ENCODE measurements around the gene FBLIM1. TPM values are rescaled to one million over a fixed set of nuclear protein-coding genes. Genes with fewer than 3 reads are reported as not detected.
"Not testable (repeated sequence)": the region's sequence is repeated elsewhere in the genome, so short reads cannot be mapped to it uniquely, and the experiment has no call there.

FBLIM1 gene
- total and polyA plus RNA-seq, 4 experiments from 2014 or later: not detected

DNA sequence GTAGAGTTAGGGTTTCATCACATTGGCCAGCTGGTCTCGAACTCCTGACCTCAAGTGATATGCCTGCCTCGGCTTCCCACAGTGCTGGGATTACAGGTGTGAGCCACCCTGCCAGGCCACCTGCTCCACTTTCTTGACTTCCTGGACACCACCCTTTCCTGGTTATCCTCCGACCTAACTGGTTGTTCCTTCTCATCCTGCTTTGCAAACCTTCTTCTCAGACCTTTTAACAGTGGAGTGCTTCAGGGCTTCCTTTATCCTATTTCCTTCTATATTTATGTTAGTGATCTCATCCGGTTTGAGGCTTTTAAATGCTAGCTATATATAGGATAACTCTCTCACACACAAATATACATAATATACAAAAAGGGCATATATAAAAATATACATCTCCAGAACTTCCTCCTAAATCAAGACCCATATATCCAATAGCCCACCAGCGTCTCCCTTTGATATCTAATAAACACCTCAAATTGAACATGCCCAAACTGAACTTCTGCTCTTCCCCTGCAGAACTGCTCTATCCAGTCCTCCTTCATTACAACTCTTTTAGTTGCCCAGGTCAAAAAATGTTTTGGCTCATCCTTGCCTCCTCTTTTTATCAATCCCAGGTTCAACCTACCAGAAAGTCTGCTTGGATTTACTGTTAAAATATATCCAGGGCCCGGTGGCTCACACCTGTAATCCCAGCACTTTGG lies 68.4 kb downstream of the FBLIM1 start:
- Histone ChIP-seq H3K4me3 (ENCODE audit: low read length in 2 of 2) (no peak overlapping the region), H3K36me3 (ENCODE audit: insufficient read depth, low read length) (no peaks in the 10 kb centered on the region), H3K9me3 (ENCODE audit: control insufficient read depth in 1 of 2, low read length in 2 of 2) (no peaks in the 10 kb centered on the region), H3K27ac (ENCODE audit: low read depth, low read length) (no peak overlapping the region), H3K27me3 (ENCODE audit: insufficient read depth, low read length) (no peaks in the 10 kb centered on the region), H3K4me1 (ENCODE audit: insufficient read depth, low read length) (peaks cover 11% of the 10 kb centered on the region)
- Mint-ChIP-seq H3K27ac (no peak overlapping the region), H3K36me3 (peaks cover 2 to 3% of the 10 kb centered on the region in 2 donors), H3K4me3 (no peak overlapping the region), H3K9me3 (no peaks in the 10 kb centered on the region), H3K4me1 (peaks cover 10 to 26% (median 16%) of the 10 kb centered on the region in 4 donors), H3K27me3 (no peaks in the 10 kb centered on the region)
- intact Hi-C loops (cut with micrococcal nuclease): no loop called here
- DNase-seq: no peak
- POLR2A ChIA-PET (ENCODE audit: partially characterized antibody): interaction anchor here (0.8 kb wide), 1 partner anchor 21 kb away, joined by 5 read pairs; the partner anchor contains the start of gene SPEN
- CTCF ChIA-PET (ENCODE audit: partially characterized antibody): interaction anchor here (1.6 kb wide), 1 partner anchor 11 kb away, joined by 10 read pairs; no protein-coding TSS in a partner anchor

DNA sequence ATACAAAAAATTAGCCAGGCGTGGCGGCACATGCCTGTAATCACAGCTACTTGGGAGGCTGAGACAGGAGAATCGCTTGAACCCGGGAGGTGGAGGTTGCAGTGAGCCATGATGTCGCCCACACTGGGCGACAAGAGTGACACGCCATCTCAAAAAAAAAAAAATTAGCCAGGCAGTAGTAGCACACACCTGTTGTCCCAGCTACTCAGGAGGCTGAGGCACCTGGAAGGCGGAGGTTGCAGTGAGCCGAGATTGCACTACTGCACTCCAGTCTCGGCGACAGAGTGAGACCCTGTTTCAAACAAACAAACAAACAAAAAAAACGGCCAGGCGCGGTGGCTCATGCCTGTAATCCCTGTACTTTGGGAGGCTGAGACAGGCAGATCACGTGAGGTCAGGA lies 69.0 kb downstream of the FBLIM1 start:
- intact Hi-C loops (cut with micrococcal nuclease); H3K27me3 ChIP-seq (ENCODE audit: insufficient read depth, low read length); H3K4me3 ChIP-seq (ENCODE audit: low read length in 2 of 2); POLR2A ChIA-PET (ENCODE audit: partially characterized antibody); H3K4me3 Mint-ChIP-seq; H3K27ac Mint-ChIP-seq; DNase-seq; H3K27ac ChIP-seq (ENCODE audit: low read depth, low read length); H3K9me3 Mint-ChIP-seq; H3K9me3 ChIP-seq (ENCODE audit: control insufficient read depth in 1 of 2, low read length in 2 of 2); H3K36me3 Mint-ChIP-seq; H3K27me3 Mint-ChIP-seq; H3K36me3 ChIP-seq (ENCODE audit: insufficient read depth, low read length): not testable (repeated sequence)
- H3K4me1 Mint-ChIP-seq: peaks cover 10 to 27% (median 16%) of the 10 kb centered on the region in 4 donors
- peaks cover 11% of the 10 kb centered on the region for H3K4me1 ChIP-seq (ENCODE audit: insufficient read depth, low read length)
- CTCF ChIA-PET (ENCODE audit: partially characterized antibody): interaction anchor here (1.6 kb wide), 1 partner anchor 12 kb away, joined by 10 read pairs; no protein-coding TSS in a partner anchor

DNA sequence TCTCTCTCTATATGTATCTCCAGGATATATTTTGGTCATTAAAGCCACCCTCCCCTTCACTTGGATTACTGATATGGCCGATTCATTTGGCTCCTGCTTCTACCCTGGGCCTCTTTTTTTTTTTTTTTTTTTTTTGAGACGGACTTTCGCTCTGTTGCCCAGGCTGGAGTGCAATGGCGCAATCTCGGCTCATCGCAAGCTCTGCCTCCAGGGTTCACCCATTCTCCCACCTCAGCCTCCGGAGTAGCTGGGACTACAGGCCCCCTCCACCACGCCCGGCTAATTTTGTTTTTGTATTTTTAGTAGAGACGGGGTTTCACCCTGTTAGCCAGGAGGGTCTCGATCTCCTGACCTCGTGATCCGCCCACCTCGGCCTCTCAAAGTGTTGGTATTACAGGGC lies 70.3 kb downstream of the FBLIM1 start:
- peaks cover 14% of the 10 kb centered on the region for H3K4me1 ChIP-seq (ENCODE audit: insufficient read depth, low read length)
- H3K4me3 ChIP-seq (ENCODE audit: low read length in 2 of 2); H3K27ac ChIP-seq (ENCODE audit: low read depth, low read length); H3K36me3 ChIP-seq (ENCODE audit: insufficient read depth, low read length); H3K27me3 ChIP-seq (ENCODE audit: insufficient read depth, low read length); POLR2A ChIA-PET (ENCODE audit: partially characterized antibody); H3K27me3 Mint-ChIP-seq; H3K9me3 ChIP-seq (ENCODE audit: control insufficient read depth in 1 of 2, low read length in 2 of 2); H3K36me3 Mint-ChIP-seq; DNase-seq; H3K4me3 Mint-ChIP-seq; H3K9me3 Mint-ChIP-seq; intact Hi-C loops (cut with micrococcal nuclease); H3K27ac Mint-ChIP-seq: not testable (repeated sequence)
- CTCF ChIA-PET (ENCODE audit: partially characterized antibody): interaction anchor here (1.8 kb wide), 1 partner anchor 14 kb away, joined by 9 read pairs; no protein-coding TSS in a partner anchor
- H3K4me1 Mint-ChIP-seq: peaks cover 14 to 37% (median 20%) of the 10 kb centered on the region in 4 donors

DNA sequence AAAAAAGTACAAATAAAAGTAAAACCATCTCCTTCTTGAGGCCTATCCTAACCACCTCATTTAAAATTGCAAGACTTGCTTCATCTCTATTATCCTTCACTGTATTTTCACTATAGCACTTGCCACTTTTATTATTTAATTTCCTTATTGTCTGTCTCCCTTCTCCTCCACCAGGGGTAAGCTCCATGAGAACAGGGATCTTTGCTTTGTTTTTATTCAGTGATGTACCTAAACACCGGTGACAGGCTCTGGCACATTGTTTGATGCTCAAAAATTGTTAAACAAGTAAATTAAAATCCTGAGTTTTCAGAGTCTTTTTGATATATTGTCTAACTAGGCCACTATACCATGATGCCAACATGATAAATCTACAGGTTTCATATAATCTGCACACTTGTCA lies 71.7 kb downstream of the FBLIM1 start:
- H3K27me3 Mint-ChIP-seq: no peaks in the 10 kb centered on the region
- peaks cover 0 to 3% (median 0%) of the 10 kb centered on the region in 8 donors for H3K9me3 Mint-ChIP-seq
- Histone ChIP-seq H3K4me3 (ENCODE audit: low read length in 2 of 2) (no peak overlapping the region), H3K4me1 (ENCODE audit: insufficient read depth, low read length) (peaks cover 14% of the 10 kb centered on the region), H3K27ac (ENCODE audit: low read depth, low read length) (no peak overlapping the region), H3K36me3 (ENCODE audit: insufficient read depth, low read length) (no peaks in the 10 kb centered on the region), H3K27me3 (ENCODE audit: insufficient read depth, low read length) (no peaks in the 10 kb centered on the region), H3K9me3 (ENCODE audit: control insufficient read depth in 1 of 2, low read length in 2 of 2) (no peaks in the 10 kb centered on the region)
- ChIA-PET CTCF (ENCODE audit: partially characterized antibody) (interaction anchor here (0.7 to 1.8 kb wide), 3 partner anchors 12 to 127 kb away, joined by 4 to 9 read pairs (median 4); no protein-coding TSS in a partner anchor), POLR2A (ENCODE audit: partially characterized antibody) (no interaction called here)
- H3K4me3 Mint-ChIP-seq: no peak overlapping the region
- peaks cover 3 to 12% of the 10 kb centered on the region in 2 donors for H3K36me3 Mint-ChIP-seq
- no peak for DNase-seq
- H3K4me1 Mint-ChIP-seq: peaks cover 14 to 44% (median 20%) of the 10 kb centered on the region in 4 donors
- intact Hi-C loops (cut with micrococcal nuclease): loop anchor here (10.0 kb wide), 2 partner anchors 215 to 1075 kb away; partner anchors contain the start of gene DDI2
- peak overlapping the region in 2 of 7 donors; percentile 5 to 79 for H3K27ac Mint-ChIP-seq

DNA sequence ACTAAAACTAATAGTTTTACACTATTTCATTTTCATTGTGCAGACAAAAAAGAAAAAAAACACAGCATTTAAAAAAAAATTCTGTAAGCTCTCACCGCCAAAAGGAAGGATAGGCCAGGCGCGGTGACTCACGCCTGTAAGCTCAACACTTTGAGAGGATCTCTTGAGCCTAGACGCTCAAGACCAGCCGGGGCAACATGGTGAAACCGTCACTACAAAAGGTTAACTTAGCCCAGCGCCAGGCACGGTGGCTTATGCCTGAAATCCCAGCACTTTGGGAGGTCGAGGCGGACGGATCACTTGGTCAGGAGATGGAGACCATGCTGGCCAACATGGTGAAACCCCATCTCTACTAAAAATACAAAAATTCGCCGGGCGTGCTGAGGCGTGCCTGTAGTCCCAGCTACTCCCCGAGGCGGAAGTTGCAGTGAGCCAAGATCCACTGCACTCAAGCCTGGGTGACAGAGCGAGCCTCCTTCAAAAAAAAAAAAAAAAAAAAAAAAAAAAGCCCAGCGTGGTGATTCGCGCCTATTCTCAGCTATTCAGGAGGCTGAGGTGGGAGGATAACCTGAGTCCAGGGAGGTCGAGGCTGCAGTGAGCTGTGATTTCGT lies 74.6 kb downstream of the FBLIM1 start:
- Histone ChIP-seq H3K4me1 (ENCODE audit: insufficient read depth, low read length) (peaks cover 24% of the 10 kb centered on the region), H3K36me3 (ENCODE audit: insufficient read depth, low read length) (no peaks in the 10 kb centered on the region), H3K4me3 (ENCODE audit: low read length in 2 of 2) (peak overlapping the region; percentile 67 to 88), H3K27ac (ENCODE audit: low read depth, low read length) (peak overlapping the region; percentile 99), H3K9me3 (ENCODE audit: control insufficient read depth in 1 of 2, low read length in 2 of 2) (no peaks in the 10 kb centered on the region), H3K27me3 (ENCODE audit: insufficient read depth, low read length) (no peaks in the 10 kb centered on the region)
- peak overlapping the region; percentile 92 to 98 (median 96) for H3K4me3 Mint-ChIP-seq
- intact Hi-C loops (cut with micrococcal nuclease): loop anchor here (2.0 to 10.0 kb wide), 3 partner anchors 18 to 1072 kb away; partner anchors contain the start of gene DDI2
- peaks cover 0 to 4% (median 0%) of the 10 kb centered on the region in 8 donors for H3K9me3 Mint-ChIP-seq
- peak overlapping the region; percentile 98 to 100 (median 99) for H3K27ac Mint-ChIP-seq
- H3K27me3 Mint-ChIP-seq: no peaks in the 10 kb centered on the region
- peak; percentile 54 to 82 (median 59) for DNase-seq
- peaks cover 3 to 23% of the 10 kb centered on the region in 2 donors for H3K36me3 Mint-ChIP-seq
- ChIA-PET POLR2A (ENCODE audit: partially characterized antibody) (interaction anchor here (0.7 to 8.9 kb wide), 20 partner anchors 10 to 1071 kb away, joined by 3 to 510 read pairs (median 7); partner anchors contain the start of genes DNAJC16, SPEN, SZRD1 and ZBTB17), CTCF (ENCODE audit: partially characterized antibody) (interaction anchor here (0.7 to 4.1 kb wide), 13 partner anchors 11 to 645 kb away, joined by 3 to 29 read pairs (median 5); partner anchors contain the start of genes SPEN and ZBTB17)
- peaks cover 15 to 63% (median 23%) of the 10 kb centered on the region in 4 donors for H3K4me1 Mint-ChIP-seq

DNA sequence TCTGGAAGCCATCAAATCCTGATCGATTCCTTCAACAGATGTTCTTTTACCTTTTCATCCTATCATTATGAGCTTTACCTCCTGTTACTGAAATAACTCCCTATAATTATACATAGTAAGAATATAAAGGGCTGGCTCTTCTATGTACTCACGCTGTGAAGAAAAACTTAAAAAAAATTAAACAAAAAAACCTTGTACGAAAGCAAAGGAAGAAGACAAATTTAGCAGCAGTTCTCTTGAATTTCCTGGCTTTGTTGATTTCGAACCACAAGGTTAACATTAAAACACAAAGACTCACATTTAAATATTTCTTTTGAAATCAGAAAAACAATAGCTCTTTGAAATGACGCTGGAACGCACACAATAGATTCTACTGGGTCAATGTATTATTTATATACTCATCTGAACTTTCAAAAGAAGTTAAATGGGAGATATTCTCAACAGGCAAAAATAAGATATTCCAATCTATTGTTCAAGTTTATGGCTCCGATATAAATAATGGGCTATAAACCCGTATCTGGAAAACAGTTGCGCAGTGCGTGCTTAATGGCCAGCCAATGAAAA lies 75.3 kb downstream of the FBLIM1 start:
- no peak for DNase-seq
- peaks cover 15 to 63% (median 23%) of the 10 kb centered on the region in 4 donors for H3K4me1 Mint-ChIP-seq
- H3K4me3 ChIP-seq (ENCODE audit: low read length in 2 of 2): peak overlapping the region; percentile 67 to 88
- no peaks in the 10 kb centered on the region for H3K9me3 ChIP-seq (ENCODE audit: control insufficient read depth in 1 of 2, low read length in 2 of 2)
- ChIA-PET CTCF (ENCODE audit: partially characterized antibody) (interaction anchor here (0.7 to 4.1 kb wide), 12 partner anchors 11 to 644 kb away, joined by 3 to 29 read pairs (median 5); partner anchors contain the start of genes SPEN and ZBTB17), POLR2A (ENCODE audit: partially characterized antibody) (interaction anchor here (0.7 to 8.9 kb wide), 28 partner anchors 11 to 1071 kb away, joined by 3 to 510 read pairs (median 5); partner anchors contain the start of genes CASP9, DNAJC16, EFHD2 and SPEN)
- peaks cover 3 to 23% of the 10 kb centered on the region in 2 donors for H3K36me3 Mint-ChIP-seq
- H3K36me3 ChIP-seq (ENCODE audit: insufficient read depth, low read length): no peaks in the 10 kb centered on the region
- intact Hi-C loops (cut with micrococcal nuclease): loop anchor here (2.0 to 10.0 kb wide), 4 partner anchors 19 to 1071 kb away; partner anchors contain the start of genes DDI2 and SZRD1
- no peaks in the 10 kb centered on the region for H3K27me3 Mint-ChIP-seq
- peaks cover 24% of the 10 kb centered on the region for H3K4me1 ChIP-seq (ENCODE audit: insufficient read depth, low read length)
- H3K27ac ChIP-seq (ENCODE audit: low read depth, low read length): peak overlapping the region; percentile 99
- H3K4me3 Mint-ChIP-seq: peak overlapping the region; percentile 92 to 98 (median 96)
- H3K27ac Mint-ChIP-seq: peak overlapping the region; percentile 98 to 100 (median 99)
- peaks cover 0 to 4% (median 0%) of the 10 kb centered on the region in 8 donors for H3K9me3 Mint-ChIP-seq
- no peaks in the 10 kb centered on the region for H3K27me3 ChIP-seq (ENCODE audit: insufficient read depth, low read length)

All from CD4-positive, alpha-beta memory T cell (primary cell).